Keratinocyte (primary cell): ENCODE data around the gene MRTFB.

Source experiments
- EZH2 ChIP-seq: IDR thresholded peaks from one replicate; pipeline ENCODE4 v1.6.1; 2012; ENCODE audit warnings: inconsistent platforms, mild to moderate bottlenecking, low read length, moderate library complexity
- TF ChIP-seq, protein P1 (sequence below), 3 experiments: IDR thresholded peaks in 1 of 3; conservative IDR thresholded peaks in 1 of 3; optimal IDR thresholded peaks in 1 of 3; 2 replicates in 2 of 3; 3 replicates in 1 of 3; pipeline versions ENCODE3 to v1.5.1; 2011; ENCODE audit warnings: low read length in 3 of 3, mild to moderate bottlenecking in 3 of 3, moderate library complexity in 2 of 3, control low read depth in 1 of 3, inconsistent platforms in 1 of 3; ENCODE audit not compliant: insufficient read depth in 2 of 3; ENCODE audit errors: extremely low read depth in 1 of 3

DNA sequence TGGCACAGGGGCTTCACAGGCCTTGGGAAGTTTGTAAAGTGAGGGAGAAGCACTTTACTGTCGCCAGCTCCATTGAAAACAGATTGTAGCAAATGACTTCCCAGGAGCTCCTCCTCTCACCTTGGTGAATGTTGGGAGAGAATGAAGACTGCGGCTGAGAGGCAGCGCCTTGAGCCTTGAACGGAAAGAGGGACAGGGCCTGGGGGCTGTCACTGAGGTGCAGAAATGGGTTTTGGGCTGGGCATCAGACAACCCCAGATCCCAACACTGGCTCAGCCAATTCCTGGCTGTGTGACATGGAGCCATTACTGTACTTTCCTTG lies 603 bp upstream of the MRTFB start:
- TF ChIP-seq, protein P1, sequence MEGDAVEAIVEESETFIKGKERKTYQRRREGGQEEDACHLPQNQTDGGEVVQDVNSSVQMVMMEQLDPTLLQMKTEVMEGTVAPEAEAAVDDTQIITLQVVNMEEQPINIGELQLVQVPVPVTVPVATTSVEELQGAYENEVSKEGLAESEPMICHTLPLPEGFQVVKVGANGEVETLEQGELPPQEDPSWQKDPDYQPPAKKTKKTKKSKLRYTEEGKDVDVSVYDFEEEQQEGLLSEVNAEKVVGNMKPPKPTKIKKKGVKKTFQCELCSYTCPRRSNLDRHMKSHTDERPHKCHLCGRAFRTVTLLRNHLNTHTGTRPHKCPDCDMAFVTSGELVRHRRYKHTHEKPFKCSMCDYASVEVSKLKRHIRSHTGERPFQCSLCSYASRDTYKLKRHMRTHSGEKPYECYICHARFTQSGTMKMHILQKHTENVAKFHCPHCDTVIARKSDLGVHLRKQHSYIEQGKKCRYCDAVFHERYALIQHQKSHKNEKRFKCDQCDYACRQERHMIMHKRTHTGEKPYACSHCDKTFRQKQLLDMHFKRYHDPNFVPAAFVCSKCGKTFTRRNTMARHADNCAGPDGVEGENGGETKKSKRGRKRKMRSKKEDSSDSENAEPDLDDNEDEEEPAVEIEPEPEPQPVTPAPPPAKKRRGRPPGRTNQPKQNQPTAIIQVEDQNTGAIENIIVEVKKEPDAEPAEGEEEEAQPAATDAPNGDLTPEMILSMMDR (optimal IDR thresholded peaks at IDR 0.05 in 1 of 3, IDR thresholded peaks at IDR 0.05 in 1 of 3, conservative IDR thresholded peaks at IDR 0.05 in 1 of 3; ENCODE audit: extremely low read depth in 1 of 3, insufficient read depth in 2 of 3, low read length in 3 of 3): no peak
- no peak for TF ChIP-seq EZH2
